GM19351 (cell line): ENCODE results near the gene FAM120A.

Experiments used
- ATAC-seq: cut with Tn5 transposase; IDR thresholded peaks from one replicate; pipeline ENCODE4 v1.9.1; 2021; ENCODE audit warnings: mild to moderate bottlenecking, moderate library complexity; ENCODE audit not compliant: unreplicated experiment

Gene FAM120A

GRCh38 chr9:93591301-93592007, 140.0 kb downstream of the FAM120A start:
- ATAC-seq = no peak

- no peak for ATAC-seq
Measured at GRCh38 chr9:93592008-93592642, 140.6 kb downstream of the FAM120A start.

GRCh38 chr9:93592643-93593021, 141.1 kb downstream of the FAM120A start:
- ATAC-seq = peak; percentile 48

- no peak for ATAC-seq
Measured at GRCh38 chr9:93593144-93593658, 141.7 kb downstream of the FAM120A start.

- ATAC-seq = no peak
Measured at GRCh38 chr9:93594041-93594756, 142.7 kb downstream of the FAM120A start.

GRCh38 chr9:93595461-93595860, 144.0 kb downstream of the FAM120A start:
- no peak for ATAC-seq

GRCh38 chr9:93595861-93596365, 144.4 kb downstream of the FAM120A start:
- ATAC-seq = no peak

- ATAC-seq = no peak
Measured at GRCh38 chr9:93596399-93596798, 144.9 kb downstream of the FAM120A start.

GRCh38 chr9:93597142-93597706, 145.7 kb downstream of the FAM120A start:
- ATAC-seq = no peak

GRCh38 chr9:93597871-93598646, 146.6 kb downstream of the FAM120A start:
- no peak for ATAC-seq

GRCh38 chr9:93598647-93599241, 147.3 kb downstream of the FAM120A start:
- no peak for ATAC-seq

- ATAC-seq = no peak
Measured at GRCh38 chr9:93599571-93600403, 148.3 kb downstream of the FAM120A start.

- no peak for ATAC-seq
Measured at GRCh38 chr9:93600504-93600903, 149.0 kb downstream of the FAM120A start.

GRCh38 chr9:93601063-93601462, 149.6 kb downstream of the FAM120A start:
- no peak for ATAC-seq

- ATAC-seq = no peak
Measured at GRCh38 chr9:93601666-93602065, 150.2 kb downstream of the FAM120A start.

- ATAC-seq = no peak
Measured at GRCh38 chr9:93603011-93603410, 151.5 kb downstream of the FAM120A start.

- ATAC-seq = no peak
Measured at GRCh38 chr9:93603906-93604326, 152.4 kb downstream of the FAM120A start.

GRCh38 chr9:93606187-93606586, 154.7 kb downstream of the FAM120A start:
- no peak for ATAC-seq

- ATAC-seq = no peak
Measured at GRCh38 chr9:93610206-93610605, 158.7 kb downstream of the FAM120A start.
